ENCODE measurements around the gene SAMD4B.

GRCh38 chr19:39417463-39418181 lies 75.4 kb downstream of the SAMD4B start:
- TF ChIP-seq, protein P1, sequence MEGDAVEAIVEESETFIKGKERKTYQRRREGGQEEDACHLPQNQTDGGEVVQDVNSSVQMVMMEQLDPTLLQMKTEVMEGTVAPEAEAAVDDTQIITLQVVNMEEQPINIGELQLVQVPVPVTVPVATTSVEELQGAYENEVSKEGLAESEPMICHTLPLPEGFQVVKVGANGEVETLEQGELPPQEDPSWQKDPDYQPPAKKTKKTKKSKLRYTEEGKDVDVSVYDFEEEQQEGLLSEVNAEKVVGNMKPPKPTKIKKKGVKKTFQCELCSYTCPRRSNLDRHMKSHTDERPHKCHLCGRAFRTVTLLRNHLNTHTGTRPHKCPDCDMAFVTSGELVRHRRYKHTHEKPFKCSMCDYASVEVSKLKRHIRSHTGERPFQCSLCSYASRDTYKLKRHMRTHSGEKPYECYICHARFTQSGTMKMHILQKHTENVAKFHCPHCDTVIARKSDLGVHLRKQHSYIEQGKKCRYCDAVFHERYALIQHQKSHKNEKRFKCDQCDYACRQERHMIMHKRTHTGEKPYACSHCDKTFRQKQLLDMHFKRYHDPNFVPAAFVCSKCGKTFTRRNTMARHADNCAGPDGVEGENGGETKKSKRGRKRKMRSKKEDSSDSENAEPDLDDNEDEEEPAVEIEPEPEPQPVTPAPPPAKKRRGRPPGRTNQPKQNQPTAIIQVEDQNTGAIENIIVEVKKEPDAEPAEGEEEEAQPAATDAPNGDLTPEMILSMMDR (IDR thresholded peaks at IDR 0.05): no peak
- TF ChIP-seq POLR2AphosphoS5 (IDR thresholded peaks at IDR 0.05) (no peak), POLR2A (IDR thresholded peaks at IDR 0.05) (no peak)
